ENCODE data around the gene FABP2.
A peak's percentile ranks its signal among the peaks of the same experiment; 100 is the strongest.
"Not testable (repeated sequence)": the region's sequence is repeated elsewhere in the genome, so short reads cannot be mapped to it uniquely, and the experiment has no call there.

FABP2 gene

GRCh38 chr4:119313237-119313636 lies 8.7 kb downstream of the FABP2 start:
- no peak for DNase-seq (ENCODE audit: low read depth in 1 of 2, low spot score in 1 of 2)

GRCh38 chr4:119310826-119311225 lies 11.1 kb downstream of the FABP2 start:
- no peak for DNase-seq (ENCODE audit: low read depth in 1 of 2, low spot score in 1 of 2)

GRCh38 chr4:119307606-119308005 lies 14.3 kb downstream of the FABP2 start:
- no peak for DNase-seq (ENCODE audit: low read depth in 1 of 2, low spot score in 1 of 2)

- DNase-seq (ENCODE audit: low read depth in 1 of 2, low spot score in 1 of 2): no peak
Measured at GRCh38 chr4:119304431-119304830, 17.5 kb downstream of the FABP2 start.

GRCh38 chr4:119303587-119304305 lies 18.2 kb downstream of the FABP2 start:
- no peak for DNase-seq (ENCODE audit: low read depth in 1 of 2, low spot score in 1 of 2)

- DNase-seq (ENCODE audit: low read depth in 1 of 2, low spot score in 1 of 2): no peak
Measured at GRCh38 chr4:119302073-119302832, 19.7 kb downstream of the FABP2 start.

GRCh38 chr4:119300101-119300978 lies 21.6 kb downstream of the FABP2 start:
- peak; percentile 78 to 87 for DNase-seq (ENCODE audit: low read depth in 1 of 2, low spot score in 1 of 2)

- no peak for DNase-seq (ENCODE audit: low read depth in 1 of 2, low spot score in 1 of 2)
Measured at GRCh38 chr4:119299741-119300100, 22.2 kb downstream of the FABP2 start.

- no peak for DNase-seq (ENCODE audit: low read depth in 1 of 2, low spot score in 1 of 2)
Measured at GRCh38 chr4:119299260-119299671, 22.7 kb downstream of the FABP2 start.

GRCh38 chr4:119297795-119298194 lies 24.1 kb downstream of the FABP2 start:
- no peak for DNase-seq (ENCODE audit: low read depth in 1 of 2, low spot score in 1 of 2)

- no peak for DNase-seq (ENCODE audit: low read depth in 1 of 2, low spot score in 1 of 2)
Measured at GRCh38 chr4:119296356-119296755, 25.6 kb downstream of the FABP2 start.

- no peak for DNase-seq (ENCODE audit: low read depth in 1 of 2, low spot score in 1 of 2)
Measured at GRCh38 chr4:119290598-119290997, 31.3 kb downstream of the FABP2 start.

GRCh38 chr4:119289313-119289712 lies 32.6 kb downstream of the FABP2 start:
- no peak for DNase-seq (ENCODE audit: low read depth in 1 of 2, low spot score in 1 of 2)

GRCh38 chr4:119286377-119287002 lies 35.4 kb downstream of the FABP2 start:
- DNase-seq (ENCODE audit: low read depth in 1 of 2, low spot score in 1 of 2): no peak

- DNase-seq (ENCODE audit: low read depth in 1 of 2, low spot score in 1 of 2): no peak
Measured at GRCh38 chr4:119284876-119285780, 36.8 kb downstream of the FABP2 start.

GRCh38 chr4:119281393-119281792 lies 40.5 kb downstream of the FABP2 start:
- no peak for DNase-seq (ENCODE audit: low read depth in 1 of 2, low spot score in 1 of 2)

- DNase-seq (ENCODE audit: low read depth in 1 of 2, low spot score in 1 of 2): not testable (repeated sequence)
Measured at GRCh38 chr4:119279945-119280344, 42.0 kb downstream of the FABP2 start.

- DNase-seq (ENCODE audit: low read depth in 1 of 2, low spot score in 1 of 2): not testable (repeated sequence)
Measured at GRCh38 chr4:119279541-119279940, 42.4 kb downstream of the FABP2 start.

- no peak for DNase-seq (ENCODE audit: low read depth in 1 of 2, low spot score in 1 of 2)
Measured at GRCh38 chr4:119271361-119272085, 50.4 kb downstream of the FABP2 start.

Measured in stimulated activated CD4-positive, alpha-beta T cell treated with anti-CD3 and anti-CD28 coated beads, Interleukin-15, amount 100 ng/mL, for 1 hour (primary cell).